ENCODE results near the gene ICE2. TPM values are rescaled to one million over a fixed set of nuclear protein-coding genes. Genes with fewer than 3 reads are reported as not detected.

Gene ICE2
- total RNA-seq, 1 donor from 2014 or later, result 55.7 TPM

- no peak for DNase-seq
Measured at GRCh38 chr15:60386615-60387014, 92.3 kb downstream of the ICE2 start.

- no peak for DNase-seq
Measured at GRCh38 chr15:60385620-60386552, 93.1 kb downstream of the ICE2 start.

GRCh38 chr15:60384526-60385126 is 94.3 kb downstream of the ICE2 start:
- no peak for DNase-seq

GRCh38 chr15:60384053-60384452 is 94.9 kb downstream of the ICE2 start:
- DNase-seq, result no peak

- DNase-seq, result no peak
Measured at GRCh38 chr15:60382773-60383674, 95.9 kb downstream of the ICE2 start.

- DNase-seq, result no peak
Measured at GRCh38 chr15:60381148-60381788, 97.7 kb downstream of the ICE2 start.

- no peak for DNase-seq
Measured at GRCh38 chr15:60379525-60380274, 99.2 kb downstream of the ICE2 start.

- DNase-seq, result no peak
Measured at GRCh38 chr15:60379185-60379524, 99.8 kb downstream of the ICE2 start.

- DNase-seq, result no peak
Measured at GRCh38 chr15:60376677-60377095, 102.3 kb downstream of the ICE2 start.

GRCh38 chr15:60375306-60375705 is 103.6 kb downstream of the ICE2 start:
- no peak for DNase-seq

- DNase-seq, result no peak
Measured at GRCh38 chr15:60374628-60375081, 104.3 kb downstream of the ICE2 start.

- no peak for DNase-seq
Measured at GRCh38 chr15:60374209-60374608, 104.7 kb downstream of the ICE2 start.

GRCh38 chr15:60373745-60374144 is 105.2 kb downstream of the ICE2 start:
- DNase-seq, result no peak

- DNase-seq, result no peak
Measured at GRCh38 chr15:60373327-60373726, 105.6 kb downstream of the ICE2 start.

- no peak for DNase-seq
Measured at GRCh38 chr15:60372756-60373155, 106.2 kb downstream of the ICE2 start.

GRCh38 chr15:60372227-60372626 is 106.7 kb downstream of the ICE2 start:
- DNase-seq, result no peak

- DNase-seq, result no peak
Measured at GRCh38 chr15:60371175-60372051, 107.5 kb downstream of the ICE2 start.

GRCh38 chr15:60370869-60371136 is 108.1 kb downstream of the ICE2 start:
- DNase-seq, result no peak

- no peak for DNase-seq
Measured at GRCh38 chr15:60370105-60370868, 108.7 kb downstream of the ICE2 start.

GRCh38 chr15:60369696-60370095 is 109.2 kb downstream of the ICE2 start:
- DNase-seq, result no peak

All from occipital lobe (tissue), 2 donors.